Activated CD4-positive, alpha-beta T cell treated with anti-CD3 and anti-CD28 coated beads, Interleukin-2, amount 10 ng/mL, durations not matched to agents 7 days and 5 days (primary cell): ENCODE results near the gene SYP. TPM values are rescaled to one million over a fixed set of nuclear protein-coding genes. Genes with fewer than 3 reads are reported as not detected.

Source experiments
- CTCF ChIA-PET: fragments of 350-600 bp; sonication (Branson Sonifier 250); formaldehyde crosslinking; loops from one replicate; lab custom pipeline; 2021; ENCODE audit warnings: antibody characterized with exemption; lab: Charles Lee
- POLR2A ChIA-PET: fragments of 350-600 bp; sonication (Branson Sonifier 250); formaldehyde crosslinking; loops from one replicate; lab custom pipeline; 2021; ENCODE audit warnings: antibody characterized with exemption; lab: Charles Lee
- DNase-seq: peaks from one replicate; pipeline ENCODE4 v3.0.0-alpha.2; 2020
- H3K27ac Mint-ChIP-seq: one replicate; pipeline ENCODE4 v1.8.0; 2021; ENCODE audit warnings: mild to moderate bottlenecking, moderate library complexity, mixed read lengths
- H3K27me3 Mint-ChIP-seq: one replicate; pipeline ENCODE4 v1.8.0; 2021; ENCODE audit warnings: mixed read lengths
- H3K36me3 Mint-ChIP-seq: one replicate; pipeline ENCODE4 v1.8.0; 2021; ENCODE audit warnings: low read depth, mixed read lengths
- H3K4me1 Mint-ChIP-seq: one replicate; pipeline ENCODE4 v1.8.0; 2021; ENCODE audit warnings: mixed read lengths
- H3K4me3 Mint-ChIP-seq: one replicate; pipeline ENCODE4 v1.8.0; 2021; ENCODE audit warnings: mild to moderate bottlenecking, moderate library complexity, mixed read lengths
- H3K9me3 Mint-ChIP-seq: one replicate; pipeline ENCODE4 v1.8.0; 2021; ENCODE audit warnings: mixed read lengths
- total RNA-seq, 2 experiments: library from RNA; stranded (reverse); gene quantifications; one replicate each; pipeline ENCODE4 v1.2.3, GENCODE V29; 2021

Gene SYP
- total RNA-seq, result 1 to 10 TPM; 2.5 to 2.7 TPM

GRCh38 chrX:49199906-49200771, at the start of gene SYP:
Gene SYP (minus strand): TSS chrX:49200193. CDS start chrX:49200186, 7 bp downstream.
- Mint-ChIP-seq H3K4me3 (peak within 1 kb of the TSS; percentile 40), H3K27ac (no peak within 1 kb of the TSS), H3K4me1 (peaks cover 20% of the 10 kb centered on the region), H3K9me3 (no peaks in the 10 kb centered on the region), H3K36me3 (no peaks in the 10 kb centered on the region), H3K27me3 (peaks cover 6% of the 10 kb centered on the region)
- ChIA-PET POLR2A (no interaction called here), CTCF (no interaction called here)
- DNase-seq, result peak; percentile 85

DNA sequence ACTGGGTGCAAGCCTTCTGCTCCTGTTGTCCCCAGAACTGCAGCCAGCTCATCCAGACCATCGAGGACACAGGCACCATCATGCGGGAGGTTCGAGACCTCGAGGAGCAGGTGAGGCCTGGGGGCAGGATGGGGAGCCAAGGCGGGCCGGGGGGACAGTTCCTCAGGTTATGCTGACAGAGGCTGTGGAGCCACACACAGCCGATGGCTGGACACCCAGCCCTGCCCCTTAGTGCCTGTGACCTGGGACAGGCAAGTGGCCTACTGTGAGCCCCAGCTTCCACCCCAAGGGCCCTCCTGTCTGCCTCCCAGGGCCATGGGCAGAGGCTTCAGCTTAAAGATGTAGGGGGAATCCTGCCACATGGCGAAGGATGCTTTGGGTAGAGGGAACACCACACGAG, 49.6 kb upstream of the SYP start:
- no peaks in the 10 kb centered on the region for H3K27me3 Mint-ChIP-seq
- ChIA-PET CTCF (interaction anchor here (0.8 to 1.9 kb wide), 3 partner anchors 10 to 16 kb away, joined by 3 to 8 read pairs (median 3); no protein-coding TSS in a partner anchor), POLR2A (no interaction called here)
- peaks cover 3% of the 10 kb centered on the region for H3K4me1 Mint-ChIP-seq
- H3K9me3 Mint-ChIP-seq, result no peaks in the 10 kb centered on the region
- no peak overlapping the region for H3K4me3 Mint-ChIP-seq
- DNase-seq, result no peak
- H3K36me3 Mint-ChIP-seq, result peaks cover 22% of the 10 kb centered on the region
- no peak overlapping the region for H3K27ac Mint-ChIP-seq

DNA sequence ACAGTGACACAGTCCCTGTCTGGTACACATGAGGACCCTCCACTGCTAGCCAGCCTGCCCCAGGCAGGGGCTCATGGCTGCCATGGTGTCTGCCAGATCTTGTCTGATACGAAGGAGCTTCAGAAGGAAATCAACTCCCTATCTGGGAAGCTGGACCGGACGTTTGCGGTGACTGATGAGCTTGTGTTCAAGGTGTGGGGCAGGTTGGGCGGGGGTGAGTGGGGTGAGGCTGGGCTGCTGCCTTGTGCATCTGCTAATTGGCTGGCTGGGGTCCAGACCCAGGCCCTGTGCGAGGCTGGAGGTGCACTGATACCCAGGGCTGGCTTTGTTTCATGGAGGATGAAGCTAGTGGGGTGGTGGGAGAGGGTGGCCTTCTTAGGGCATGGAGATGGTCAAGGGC, 49.1 kb upstream of the SYP start:
- Mint-ChIP-seq H3K27ac (peak overlapping the region; percentile 41), H3K27me3 (no peaks in the 10 kb centered on the region), H3K4me1 (peaks cover 3% of the 10 kb centered on the region), H3K4me3 (no peak overlapping the region), H3K36me3 (peaks cover 23% of the 10 kb centered on the region), H3K9me3 (no peaks in the 10 kb centered on the region)
- ChIA-PET CTCF (interaction anchor here (0.8 to 1.9 kb wide), 4 partner anchors 8 to 17 kb away, joined by 3 to 8 read pairs (median 3); no protein-coding TSS in a partner anchor), POLR2A (no interaction called here)
- no peak for DNase-seq

DNA sequence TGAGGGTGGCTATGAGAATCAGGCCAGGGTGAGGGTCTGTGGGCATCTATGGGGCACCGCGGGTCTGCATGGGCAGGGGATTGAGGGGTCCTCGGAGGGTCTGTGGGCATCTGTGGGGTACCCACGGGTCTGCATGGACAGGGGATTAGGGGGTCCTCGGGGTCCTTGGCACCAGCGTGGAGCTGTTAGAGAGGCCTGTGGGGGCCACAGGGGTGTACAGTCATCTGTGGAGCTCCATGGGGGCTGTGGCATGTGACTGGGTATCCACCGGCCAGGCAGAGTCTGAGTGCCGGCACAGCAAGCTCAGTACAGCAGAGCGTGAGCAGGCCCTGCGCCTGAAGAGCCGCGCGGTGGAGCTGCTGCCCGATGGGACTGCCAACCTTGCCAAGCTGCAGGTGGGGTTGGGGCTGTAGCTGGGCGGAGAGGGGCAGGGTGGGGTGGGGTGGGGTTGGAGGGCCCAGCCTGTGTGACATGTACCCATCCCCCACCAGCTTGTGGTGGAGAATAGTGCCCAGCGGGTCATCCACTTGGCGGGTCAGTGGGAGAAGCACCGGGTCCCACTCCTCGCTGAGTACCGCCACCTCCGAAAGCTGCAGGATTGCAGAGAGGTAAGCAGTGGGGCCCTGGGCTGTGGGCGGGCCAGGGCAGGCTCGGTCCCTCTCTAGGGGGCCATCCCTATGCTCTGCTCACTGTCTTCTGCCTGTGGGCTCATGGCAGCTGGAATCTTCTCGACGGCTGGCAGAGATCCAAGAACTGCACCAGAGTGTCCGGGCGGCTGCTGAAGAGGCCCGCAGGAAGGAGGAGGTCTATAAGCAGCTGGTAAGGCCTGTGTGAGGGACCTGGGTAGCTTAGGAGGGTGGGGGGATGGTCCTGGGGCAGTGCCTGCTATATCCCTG, 48.2 kb upstream of the SYP start:
- H3K27me3 Mint-ChIP-seq, result no peaks in the 10 kb centered on the region
- POLR2A ChIA-PET, result no interaction called here

GRCh38 chrX:49247346-49247745, 47.4 kb upstream of the SYP start:
- no peak for DNase-seq
- ChIA-PET CTCF (no interaction called here), POLR2A (no interaction called here)
- H3K36me3 Mint-ChIP-seq, result peaks cover 26% of the 10 kb centered on the region
- no peak overlapping the region for H3K27ac Mint-ChIP-seq
- peaks cover 3% of the 10 kb centered on the region for H3K4me1 Mint-ChIP-seq
- H3K9me3 Mint-ChIP-seq, result no peaks in the 10 kb centered on the region
- H3K27me3 Mint-ChIP-seq, result no peaks in the 10 kb centered on the region
- H3K4me3 Mint-ChIP-seq, result no peak overlapping the region

More for the DNA sequence above, 48.2 kb upstream of the SYP start:
- peaks cover 26% of the 10 kb centered on the region for H3K36me3 Mint-ChIP-seq
- no peak overlapping the region for H3K27ac Mint-ChIP-seq
- no peak overlapping the region for H3K4me3 Mint-ChIP-seq
- H3K9me3 Mint-ChIP-seq, result no peaks in the 10 kb centered on the region
- CTCF ChIA-PET, result interaction anchor here (1.3 to 1.9 kb wide), 2 partner anchors 9 to 11 kb away, joined by 3 to 8 read pairs; no protein-coding TSS in a partner anchor
- H3K4me1 Mint-ChIP-seq, result peaks cover 3% of the 10 kb centered on the region
- no peak for DNase-seq

DNA sequence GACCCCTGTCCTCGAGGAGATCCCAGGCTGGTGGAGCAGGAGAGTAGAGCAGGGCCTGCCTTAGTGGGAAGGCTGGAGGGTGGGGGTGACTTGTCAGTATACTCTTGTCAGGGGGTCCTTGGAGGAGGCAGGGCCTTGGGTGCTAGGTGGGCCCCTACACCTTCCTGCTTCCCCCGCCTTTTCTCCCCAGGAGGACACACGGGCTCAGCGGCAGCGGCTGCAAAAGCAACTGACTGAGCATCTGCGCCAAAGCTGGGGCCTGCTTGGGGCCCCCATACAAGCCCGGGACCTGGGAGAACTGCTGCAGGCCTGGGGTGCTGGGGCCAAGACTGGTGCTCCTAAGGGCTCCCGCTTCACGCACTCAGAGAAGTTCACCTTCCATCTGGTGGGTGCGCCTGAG, 46.5 kb upstream of the SYP start:
- Mint-ChIP-seq H3K4me3 (no peak overlapping the region), H3K27ac (no peak overlapping the region)
- POLR2A ChIA-PET, result no interaction called here

GRCh38 chrX:49244207-49244606, 44.2 kb upstream of the SYP start:
- Mint-ChIP-seq H3K27ac (no peak overlapping the region), H3K36me3 (peaks cover 27% of the 10 kb centered on the region), H3K4me1 (peaks cover 5% of the 10 kb centered on the region), H3K27me3 (no peaks in the 10 kb centered on the region), H3K9me3 (no peaks in the 10 kb centered on the region), H3K4me3 (no peak overlapping the region)
- CTCF ChIA-PET, result no interaction called here
- no peak for DNase-seq
- POLR2A ChIA-PET, result no interaction called here

More for the DNA sequence above, 46.5 kb upstream of the SYP start:
- H3K27me3 Mint-ChIP-seq, result no peaks in the 10 kb centered on the region
- peaks cover 26% of the 10 kb centered on the region for H3K36me3 Mint-ChIP-seq
- DNase-seq, result no peak
- CTCF ChIA-PET, result no interaction called here
- H3K4me1 Mint-ChIP-seq, result peaks cover 3% of the 10 kb centered on the region
- no peaks in the 10 kb centered on the region for H3K9me3 Mint-ChIP-seq

DNA sequence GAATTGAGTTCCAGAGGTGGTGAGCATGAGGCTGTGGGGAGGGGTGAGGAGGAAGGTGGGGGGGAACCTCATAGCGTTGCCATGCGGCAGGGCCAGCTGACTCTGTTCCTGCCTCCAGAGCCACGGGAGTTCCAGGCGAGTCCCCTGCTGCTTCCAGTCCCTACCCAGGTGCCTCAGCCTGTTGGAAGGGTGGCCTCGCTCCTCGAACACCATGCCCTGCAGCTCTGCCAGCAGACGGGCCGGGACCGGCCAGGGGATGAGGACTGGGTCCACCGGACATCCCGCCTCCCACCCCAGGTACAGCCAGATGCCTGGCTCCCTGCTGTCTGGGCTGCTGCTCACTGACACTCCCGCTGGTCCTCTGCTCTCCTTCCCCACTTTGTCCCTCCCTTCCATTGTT, 43.2 kb upstream of the SYP start:
- H3K4me3 Mint-ChIP-seq, result no peak overlapping the region
- no peak overlapping the region for H3K27ac Mint-ChIP-seq
- ChIA-PET CTCF (no interaction called here), POLR2A (no interaction called here)
- no peaks in the 10 kb centered on the region for H3K27me3 Mint-ChIP-seq
- H3K9me3 Mint-ChIP-seq, result no peaks in the 10 kb centered on the region
- DNase-seq, result no peak
- peaks cover 21% of the 10 kb centered on the region for H3K36me3 Mint-ChIP-seq
- peaks cover 5% of the 10 kb centered on the region for H3K4me1 Mint-ChIP-seq

- H3K4me1 Mint-ChIP-seq, result peaks cover 5% of the 10 kb centered on the region
- no peaks in the 10 kb centered on the region for H3K27me3 Mint-ChIP-seq
- no peak overlapping the region for H3K4me3 Mint-ChIP-seq
- H3K36me3 Mint-ChIP-seq, result peaks cover 19% of the 10 kb centered on the region
- ChIA-PET POLR2A (no interaction called here), CTCF (no interaction called here)
- H3K27ac Mint-ChIP-seq, result no peak overlapping the region
- DNase-seq, result no peak
- H3K9me3 Mint-ChIP-seq, result no peaks in the 10 kb centered on the region
Measured at GRCh38 chrX:49242545-49243066, 42.6 kb upstream of the SYP start.

- CTCF ChIA-PET, result interaction anchor here (1.0 kb wide), 1 partner anchor 46 kb away, joined by 3 read pairs; no protein-coding TSS in a partner anchor
- H3K9me3 Mint-ChIP-seq, result no peaks in the 10 kb centered on the region
- no peak overlapping the region for H3K4me3 Mint-ChIP-seq
- peaks cover 25% of the 10 kb centered on the region for H3K4me1 Mint-ChIP-seq
- H3K27me3 Mint-ChIP-seq, result no peaks in the 10 kb centered on the region
- POLR2A ChIA-PET, result no interaction called here
- peaks cover 15% of the 10 kb centered on the region for H3K36me3 Mint-ChIP-seq
- H3K27ac Mint-ChIP-seq, result no peak overlapping the region
- DNase-seq, result no peak
Measured at GRCh38 chrX:49238735-49239134, 38.7 kb upstream of the SYP start.

DNA sequence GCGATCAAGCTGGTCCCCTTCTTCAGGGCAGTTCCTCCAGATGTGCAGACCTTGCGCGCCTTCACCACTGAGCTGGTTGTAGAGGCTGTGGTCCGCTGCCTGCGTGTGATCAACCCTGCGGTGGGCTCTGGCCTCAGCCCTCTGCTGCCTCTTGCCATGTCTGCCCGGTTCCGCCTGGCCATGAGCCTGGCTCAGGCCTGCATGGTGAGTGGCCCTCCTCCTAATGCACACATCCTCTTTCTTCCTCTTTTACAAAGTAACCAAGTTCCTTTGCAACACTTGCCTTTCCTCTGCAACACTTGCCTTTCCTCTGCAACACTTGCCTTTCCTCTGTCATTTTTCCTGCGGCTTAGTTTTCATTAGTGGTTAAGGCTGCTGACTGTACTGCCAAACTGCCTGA, 37.1 kb upstream of the SYP start:
- POLR2A ChIA-PET, result no interaction called here
- CTCF ChIA-PET, result interaction anchor here (1.1 kb wide), 1 partner anchor 12 kb away, joined by 3 read pairs; no protein-coding TSS in a partner anchor
- no peak for DNase-seq
- Mint-ChIP-seq H3K9me3 (no peaks in the 10 kb centered on the region), H3K27me3 (no peaks in the 10 kb centered on the region), H3K27ac (peak overlapping the region; percentile 98), H3K4me1 (peaks cover 31% of the 10 kb centered on the region), H3K36me3 (peaks cover 12% of the 10 kb centered on the region), H3K4me3 (peak overlapping the region; percentile 82)

GRCh38 chrX:49233887-49234555, 34.0 kb upstream of the SYP start:
- ChIA-PET POLR2A (no interaction called here), CTCF (no interaction called here)
- H3K4me1 Mint-ChIP-seq, result peaks cover 46% of the 10 kb centered on the region
- H3K4me3 Mint-ChIP-seq, result no peak overlapping the region
- peaks cover 6% of the 10 kb centered on the region for H3K36me3 Mint-ChIP-seq
- H3K9me3 Mint-ChIP-seq, result no peaks in the 10 kb centered on the region
- DNase-seq, result no peak
- H3K27ac Mint-ChIP-seq, result no peak overlapping the region
- H3K27me3 Mint-ChIP-seq, result no peaks in the 10 kb centered on the region
